Endometrium (tissue), 2 donors: ENCODE results near the gene MLST8.
"Not testable (repeated sequence)": the region's sequence is repeated elsewhere in the genome, so short reads cannot be mapped to it uniquely, and the experiment has no call there.

ENCODE experiments used
- FAIRE-seq: peaks from 2 replicates; lab custom pipeline; 2012; peaks lifted over from hg19 to GRCh38; lab: Jason Lieb, UNC
- donor health status: control.
- donor health status: control.

Gene MLST8

GRCh38 chr16:2190002-2190658, 15.1 kb upstream of the MLST8 start:
- FAIRE-seq, result no peak

GRCh38 chr16:2190659-2191445, 14.4 kb upstream of the MLST8 start:
- FAIRE-seq, result no peak

- FAIRE-seq, result no peak
These were observed 13.9 kb upstream of the MLST8 start for GRCh38 chr16:2191446-2191706.

- FAIRE-seq, result no peak
These were observed 11.0 kb upstream of the MLST8 start for GRCh38 chr16:2194166-2194834.

- no peak for FAIRE-seq
These were observed 10.4 kb upstream of the MLST8 start for GRCh38 chr16:2194852-2195321.

GRCh38 chr16:2195322-2196161, 9.7 kb upstream of the MLST8 start:
- no peak for FAIRE-seq

- no peak for FAIRE-seq
These were observed 8.9 kb upstream of the MLST8 start, which contains the start of gene CASKIN1 for GRCh38 chr16:2196162-2196980. TSS of gene CASKIN1 (minus strand) at chr16:2196605. CDS start at chr16:2196432, 173 bp downstream.

- FAIRE-seq, result no peak
These were observed 8.2 kb upstream of the MLST8 start for GRCh38 chr16:2196981-2197511.

GRCh38 chr16:2197765-2198164, 7.5 kb upstream of the MLST8 start:
- no peak for FAIRE-seq

GRCh38 chr16:2198283-2198682, 7.0 kb upstream of the MLST8 start:
- no peak for FAIRE-seq

- FAIRE-seq, result no peak
These were observed 6.2 kb upstream of the MLST8 start for GRCh38 chr16:2199095-2199494.

- no peak for FAIRE-seq
These were observed 5.6 kb upstream of the MLST8 start for GRCh38 chr16:2199621-2200139.

GRCh38 chr16:2200313-2200712, 4.9 kb upstream of the MLST8 start:
- FAIRE-seq, result no peak

- not testable (repeated sequence) for FAIRE-seq
These were observed 2.0 kb upstream of the MLST8 start for GRCh38 chr16:2203119-2203688.

GRCh38 chr16:2204416-2205103, 694 bp upstream of the MLST8 start:
- no peak for FAIRE-seq

GRCh38 chr16:2205967-2206313, 686 bp downstream of the MLST8 start:
- no peak for FAIRE-seq

GRCh38 chr16:2206420-2206779, 1.1 kb downstream of the MLST8 start:
- FAIRE-seq, result no peak

- no peak for FAIRE-seq
These were observed 1.7 kb downstream of the MLST8 start for GRCh38 chr16:2206780-2207433.

- FAIRE-seq, result no peak
These were observed 2.6 kb downstream of the MLST8 start for GRCh38 chr16:2207872-2208271.

GRCh38 chr16:2208308-2208707, 3.1 kb downstream of the MLST8 start:
- FAIRE-seq, result no peak
